GM18517 (cell line): ENCODE results near the gene ZEB2.

Experiments used
- ATAC-seq: cut with Tn5 transposase; IDR thresholded peaks from one replicate; pipeline ENCODE4 v1.9.1; 2021; ENCODE audit warnings: mild to moderate bottlenecking, moderate library complexity; ENCODE audit not compliant: unreplicated experiment

ZEB2 gene

DNA sequence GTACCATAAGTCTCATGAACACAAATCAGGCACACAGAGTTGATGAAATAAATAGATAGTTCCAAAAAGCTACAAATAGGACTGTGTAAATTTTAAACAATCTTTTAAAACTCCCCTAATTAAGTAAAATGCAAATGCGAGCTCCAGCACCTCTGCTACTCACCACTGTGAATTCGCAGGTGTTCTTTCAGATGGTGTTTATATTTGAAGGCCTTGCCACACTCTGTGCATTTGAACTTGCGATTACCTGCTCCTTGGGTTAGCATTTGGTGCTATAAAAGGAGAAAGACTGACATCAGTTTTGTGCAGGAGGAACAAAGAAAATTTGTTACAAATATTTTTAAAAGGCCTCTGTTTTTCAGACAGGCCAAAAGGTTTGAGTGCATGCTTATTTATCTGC, 118.9 kb downstream of the ZEB2 start:
- ATAC-seq = no peak

DNA sequence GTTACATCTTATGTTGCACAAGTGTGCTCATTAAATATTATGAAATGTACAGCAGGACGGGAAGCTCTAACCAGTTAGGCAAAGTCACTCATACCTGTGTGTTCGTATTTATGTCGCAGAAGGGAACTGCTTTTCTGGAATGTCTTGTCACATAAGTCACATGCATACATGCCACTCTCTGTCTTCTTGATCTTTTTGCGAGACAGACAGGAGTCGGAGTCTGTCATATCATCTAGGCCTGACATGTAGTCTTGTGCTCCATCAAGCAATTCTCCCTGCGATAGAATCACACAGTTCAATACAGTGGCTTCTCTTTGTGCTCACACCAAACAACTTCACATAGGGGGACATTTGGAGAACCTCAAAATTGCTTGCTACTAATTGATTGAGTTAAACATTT, 123.6 kb downstream of the ZEB2 start:
- no peak for ATAC-seq

DNA sequence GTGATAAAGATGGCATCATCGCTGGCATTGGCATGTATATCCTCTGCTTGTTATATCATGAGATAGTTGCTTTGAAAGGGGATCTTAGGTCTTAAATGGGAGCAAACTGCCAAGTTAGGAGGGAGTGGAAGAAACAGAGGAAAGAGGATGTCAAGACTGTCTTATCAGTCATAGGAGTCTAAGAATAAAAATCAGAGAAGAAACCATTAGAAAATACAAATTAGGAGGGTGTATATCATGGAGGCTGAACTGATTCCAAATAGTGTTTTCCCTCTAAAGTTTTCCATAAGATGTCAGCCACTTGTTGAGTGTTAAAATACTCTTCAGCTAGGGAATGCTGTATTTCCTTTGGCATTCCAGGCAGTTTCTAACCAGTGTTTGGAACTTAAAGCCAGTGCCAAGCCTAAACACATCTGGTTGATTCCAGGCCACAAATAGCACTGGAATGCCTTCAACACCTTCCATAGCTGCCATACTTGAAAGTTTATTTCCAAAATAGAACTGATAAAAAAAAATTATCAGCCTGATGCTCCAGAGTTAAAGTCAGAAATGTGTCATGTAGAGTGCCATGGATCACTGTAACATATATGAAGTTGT, 129.4 kb downstream of the ZEB2 start:
- no peak for ATAC-seq

DNA sequence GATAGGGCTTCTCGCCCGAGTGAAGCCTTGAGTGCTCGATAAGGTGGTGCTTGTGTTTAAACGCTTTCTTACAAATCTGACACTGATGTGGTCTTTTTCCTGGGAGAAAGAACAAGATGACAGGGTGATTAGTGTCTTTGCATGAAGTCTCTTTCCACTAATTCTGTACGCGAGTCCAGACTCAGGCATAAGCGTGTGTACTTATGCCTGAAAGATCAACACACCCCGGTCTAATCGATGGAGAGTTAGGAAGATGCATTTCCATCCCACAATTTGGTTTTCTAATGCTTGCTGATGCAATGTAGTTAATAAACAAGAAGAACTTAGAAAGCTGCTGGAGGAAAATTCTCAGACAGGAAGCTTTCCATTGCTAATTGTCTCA, 130.0 kb downstream of the ZEB2 start:
- ATAC-seq = no peak

DNA sequence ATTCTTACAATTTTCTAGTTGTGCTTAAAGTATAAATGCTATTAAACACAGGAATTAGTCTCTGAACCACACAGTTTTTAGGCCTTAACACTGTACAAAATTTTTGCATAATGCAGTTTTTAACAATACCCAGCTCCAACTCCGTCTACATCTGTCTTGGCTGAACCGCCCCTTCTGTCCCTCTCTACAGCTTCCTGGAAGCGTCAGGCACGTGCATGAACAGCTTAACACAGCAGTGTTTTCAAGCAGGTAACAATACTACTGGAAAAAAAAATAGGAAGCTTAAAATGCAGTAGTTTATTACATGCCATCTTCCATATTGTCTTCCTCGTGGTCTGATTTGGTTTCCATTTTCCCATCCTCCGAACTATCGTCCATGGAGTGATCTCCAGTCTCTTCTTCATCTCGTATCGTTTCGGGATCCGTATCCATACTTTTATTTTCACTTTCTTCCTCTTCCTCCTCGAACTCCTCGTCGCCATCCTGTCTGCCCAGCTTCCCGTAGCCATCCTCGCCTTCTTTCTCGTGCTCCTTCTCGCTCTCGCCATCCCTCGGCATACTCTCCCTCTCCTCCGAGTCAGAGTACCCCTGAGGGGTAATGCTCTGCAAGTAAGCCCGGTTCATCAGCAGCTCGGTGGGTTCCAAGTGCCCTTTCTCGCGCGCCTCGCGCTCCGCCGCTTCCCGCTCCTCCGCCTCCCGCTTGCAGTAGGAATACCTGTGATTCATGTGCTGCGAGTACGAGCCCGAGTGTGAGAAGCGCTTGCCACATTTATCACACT, 130.6 kb downstream of the ZEB2 start:
- no peak for ATAC-seq

DNA sequence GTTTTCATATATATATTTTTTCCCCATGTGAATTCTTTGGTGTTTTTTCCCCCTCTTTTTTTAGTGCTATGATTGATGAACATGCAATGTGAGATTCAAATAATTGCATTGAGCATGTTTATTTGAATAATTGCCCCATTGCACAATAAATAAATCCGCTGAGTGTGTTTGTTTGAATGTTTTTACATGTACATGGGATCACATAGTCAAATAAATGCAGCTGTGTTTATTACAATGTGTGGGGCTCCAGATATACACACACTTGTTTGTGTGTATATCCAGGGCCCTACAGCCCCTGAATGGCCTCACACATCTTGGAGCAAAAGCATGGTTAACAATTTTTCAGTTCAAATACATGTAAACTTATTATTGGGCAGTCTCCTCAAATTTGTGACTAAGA, 134.5 kb downstream of the ZEB2 start:
- no peak for ATAC-seq

DNA sequence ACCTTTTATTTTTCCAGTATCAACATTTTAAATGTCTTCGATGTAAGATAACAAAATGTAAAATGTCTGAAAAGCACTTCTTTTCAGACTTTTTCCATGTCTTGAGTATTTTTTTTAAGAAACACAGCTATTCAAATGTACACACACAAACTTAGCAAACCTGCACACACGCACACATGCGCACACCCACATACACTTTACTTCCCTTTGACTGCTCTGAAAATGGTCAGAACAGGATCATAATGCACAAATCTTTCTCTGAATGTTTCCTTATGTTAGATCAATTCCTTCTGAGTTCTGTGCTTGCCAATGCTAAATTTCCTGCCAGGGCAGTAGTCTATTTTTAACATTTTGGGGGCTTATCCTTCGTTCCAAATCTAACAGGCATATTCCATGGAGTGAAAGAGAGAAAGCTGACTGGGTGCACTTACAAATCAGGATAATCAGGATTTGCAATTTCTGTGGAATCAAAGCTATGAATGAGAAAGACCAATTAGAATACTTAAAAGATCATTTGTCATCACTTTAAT, 136.3 kb downstream of the ZEB2 start:
- no peak for ATAC-seq

DNA sequence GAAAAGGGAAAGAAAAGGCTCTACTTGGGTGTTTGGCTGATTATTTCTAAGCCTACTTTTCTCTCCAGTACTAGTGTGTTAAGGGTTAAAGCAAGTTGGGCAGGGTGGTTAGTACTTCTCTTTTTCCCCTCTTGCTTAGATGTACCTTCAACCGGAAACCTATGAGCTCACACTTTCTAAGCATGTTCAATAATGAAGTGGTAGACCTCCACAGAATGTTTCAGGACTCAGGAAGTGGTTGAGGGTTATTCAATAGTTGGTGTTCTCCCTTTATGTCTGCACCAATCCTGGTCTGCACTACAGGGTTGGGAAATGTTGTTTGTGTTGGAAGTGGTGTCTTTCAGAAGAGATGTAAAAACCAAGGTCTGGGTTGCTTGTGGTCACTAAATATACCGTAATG, 137.1 kb downstream of the ZEB2 start:
- ATAC-seq = peak; percentile 98

DNA sequence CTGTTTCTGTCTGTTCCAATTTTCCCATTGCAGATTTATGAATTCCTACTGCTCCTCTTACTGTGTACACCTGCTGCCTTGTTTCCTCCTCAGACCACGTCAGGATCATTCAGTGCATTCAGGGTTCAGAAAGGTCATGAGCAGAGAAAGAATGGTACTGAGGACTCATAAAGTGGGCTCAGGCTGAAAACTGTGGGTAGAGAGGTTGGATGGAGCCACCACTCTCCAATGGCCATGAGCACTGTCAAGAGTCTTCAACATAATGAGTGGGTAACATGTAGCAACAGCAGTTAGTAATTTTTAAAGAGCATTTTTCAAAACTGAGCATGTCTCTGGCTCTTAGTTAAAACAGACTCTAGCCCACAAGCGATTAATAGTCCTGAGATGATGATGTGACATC, 138.2 kb downstream of the ZEB2 start:
- no peak for ATAC-seq

DNA sequence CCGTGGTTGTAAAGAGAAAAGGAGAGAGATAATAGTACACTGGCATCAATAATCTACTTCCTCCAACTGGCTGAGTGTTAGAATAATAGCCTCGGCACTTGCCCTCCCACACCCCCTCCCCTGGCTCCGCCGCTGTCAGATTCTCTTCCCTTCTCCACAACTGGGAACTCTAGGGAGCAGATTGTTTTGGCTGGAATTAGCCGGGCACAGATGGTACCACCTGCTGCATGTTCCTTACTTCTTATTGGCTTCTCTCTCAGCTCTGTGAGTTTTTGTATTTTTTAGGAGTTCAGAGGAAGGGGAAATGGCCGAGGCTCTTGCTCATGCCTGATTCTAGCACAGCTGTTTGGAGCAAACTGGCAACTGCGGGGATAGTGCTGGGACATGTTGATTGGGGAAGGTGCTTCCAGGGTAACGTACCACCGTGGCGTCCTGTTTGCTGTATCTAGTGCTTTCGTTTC, 140.0 kb downstream of the ZEB2 start:
- no peak for ATAC-seq

DNA sequence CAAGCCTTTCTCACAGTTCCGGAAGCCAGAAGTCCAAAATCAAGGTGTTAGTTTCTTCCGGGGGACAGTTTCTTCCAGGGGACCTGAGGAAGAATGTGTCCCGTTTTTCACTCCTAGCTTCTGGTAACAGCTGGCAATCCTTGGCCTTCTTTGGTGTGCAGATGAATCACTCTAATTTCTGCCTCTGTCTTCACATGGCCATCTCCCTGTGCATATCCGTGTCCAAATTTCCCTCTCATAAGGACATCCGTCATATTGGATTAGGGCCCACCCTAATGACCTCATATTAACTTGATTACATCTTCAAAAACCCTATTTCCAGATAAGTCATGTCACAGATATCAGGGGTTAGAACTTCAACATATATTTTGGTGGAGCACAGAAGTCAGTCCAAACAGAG, 141.4 kb downstream of the ZEB2 start:
- ATAC-seq = no peak

DNA sequence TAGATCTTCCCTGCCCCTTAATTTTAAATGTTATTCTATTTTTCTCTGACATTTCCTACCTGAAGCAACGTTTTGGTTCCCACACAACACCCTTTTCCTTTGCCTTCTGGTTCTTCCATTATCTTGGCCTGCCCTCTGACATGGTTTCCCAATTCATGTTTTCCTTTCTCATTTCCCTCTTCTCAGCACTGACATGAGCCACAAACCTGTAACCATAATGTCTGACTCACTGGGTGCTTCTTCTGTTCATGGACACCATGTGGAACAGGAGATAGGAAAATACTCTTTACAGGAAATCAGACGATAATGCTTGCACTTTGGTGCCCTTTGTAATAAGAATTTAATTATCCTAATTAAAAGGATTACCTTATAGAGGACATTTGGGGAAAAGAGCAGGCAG, 142.0 kb downstream of the ZEB2 start:
- no peak for ATAC-seq

DNA sequence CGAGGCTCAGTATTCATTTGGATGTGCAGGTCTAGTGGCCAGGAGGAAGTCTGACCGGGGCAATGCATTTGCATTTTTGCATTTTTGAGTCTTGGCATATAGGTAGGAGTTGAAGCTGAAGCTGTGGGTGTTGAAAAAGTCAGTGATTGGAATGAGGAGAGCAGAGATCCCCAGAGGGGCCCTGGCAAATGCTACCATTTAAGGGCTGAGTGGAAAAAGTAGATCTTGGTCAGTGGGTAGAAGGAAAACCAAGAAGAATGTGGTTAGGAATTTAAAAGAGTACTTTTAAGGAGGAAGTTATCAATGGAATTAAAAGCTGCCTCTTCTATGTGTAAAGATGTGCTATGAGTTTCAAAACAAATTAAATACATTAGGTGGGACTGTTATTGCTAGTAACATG, 143.0 kb downstream of the ZEB2 start:
- ATAC-seq = no peak

DNA sequence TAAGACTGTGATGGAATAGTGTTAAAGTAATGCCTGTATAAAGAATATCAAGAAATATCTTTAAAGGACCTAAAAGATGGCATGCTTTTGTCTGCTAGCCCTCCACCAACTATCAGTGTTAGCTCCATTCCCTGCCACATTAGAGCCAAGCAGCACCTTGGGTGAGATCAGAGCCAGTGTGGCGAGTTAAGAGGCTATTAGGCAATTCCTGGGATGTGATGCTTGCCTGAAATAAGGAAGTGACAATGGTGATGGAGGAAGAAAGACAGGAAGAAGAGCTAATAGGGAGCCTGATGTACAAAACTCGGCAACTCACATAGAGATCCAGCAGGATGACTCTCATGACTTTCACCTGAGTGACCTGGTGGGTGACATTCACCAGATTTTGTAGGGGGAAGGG, 143.5 kb downstream of the ZEB2 start:
- ATAC-seq = no peak

DNA sequence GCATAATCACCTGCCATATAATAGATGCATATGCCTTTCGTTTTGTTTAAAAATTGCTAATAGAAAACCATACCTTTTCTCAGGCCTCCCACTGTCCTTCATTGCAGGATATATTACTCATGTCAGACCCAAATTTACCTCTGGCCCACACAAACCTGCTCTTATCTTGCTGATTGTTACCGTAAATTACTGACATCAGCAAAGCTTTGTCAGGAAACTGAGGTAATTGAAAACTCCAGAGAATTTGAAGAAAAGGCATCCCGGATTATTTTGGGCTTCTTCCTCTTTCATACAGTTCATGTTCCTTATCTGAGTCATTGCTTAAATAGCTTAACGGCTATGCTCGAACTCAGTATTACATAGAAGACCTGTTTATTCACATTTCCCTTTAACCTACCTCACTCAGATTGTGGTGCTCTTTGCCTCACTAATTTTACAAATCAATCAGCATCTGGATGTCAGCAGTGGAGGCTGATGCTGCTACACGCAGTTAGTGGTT, 145.7 kb downstream of the ZEB2 start:
- ATAC-seq = peak; percentile 45

DNA sequence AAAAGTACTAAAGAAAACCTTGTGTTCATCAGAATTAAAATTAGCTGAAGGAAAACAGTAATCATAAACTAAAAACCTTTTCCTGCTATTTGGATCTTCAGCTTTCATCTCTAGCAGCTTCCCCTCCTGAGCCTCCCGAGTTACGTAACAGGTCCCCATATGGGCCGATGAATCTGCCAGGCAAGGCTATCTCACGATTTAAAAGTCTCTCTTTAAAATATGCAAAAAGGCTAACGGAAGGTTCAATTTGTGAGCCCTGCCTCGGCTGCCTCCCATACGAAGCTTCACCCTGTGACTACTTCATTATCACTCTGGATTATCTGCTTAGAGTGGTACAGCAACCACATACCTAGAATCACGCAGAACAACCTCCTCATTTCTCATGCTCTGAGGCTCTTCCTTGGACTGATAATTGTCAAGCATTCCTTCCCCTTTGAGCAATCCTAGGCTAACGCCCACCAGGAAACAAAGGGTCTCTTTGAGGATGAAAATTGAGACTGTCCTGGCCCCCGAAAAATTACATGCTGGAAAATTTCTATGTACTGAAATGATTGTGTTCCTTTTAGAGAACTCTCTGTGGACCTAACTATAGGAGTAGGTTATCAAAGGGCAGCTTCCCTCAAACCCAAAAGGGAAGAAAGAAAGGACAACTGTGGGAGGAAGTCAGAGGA, 147.4 kb downstream of the ZEB2 start:
- no peak for ATAC-seq

DNA sequence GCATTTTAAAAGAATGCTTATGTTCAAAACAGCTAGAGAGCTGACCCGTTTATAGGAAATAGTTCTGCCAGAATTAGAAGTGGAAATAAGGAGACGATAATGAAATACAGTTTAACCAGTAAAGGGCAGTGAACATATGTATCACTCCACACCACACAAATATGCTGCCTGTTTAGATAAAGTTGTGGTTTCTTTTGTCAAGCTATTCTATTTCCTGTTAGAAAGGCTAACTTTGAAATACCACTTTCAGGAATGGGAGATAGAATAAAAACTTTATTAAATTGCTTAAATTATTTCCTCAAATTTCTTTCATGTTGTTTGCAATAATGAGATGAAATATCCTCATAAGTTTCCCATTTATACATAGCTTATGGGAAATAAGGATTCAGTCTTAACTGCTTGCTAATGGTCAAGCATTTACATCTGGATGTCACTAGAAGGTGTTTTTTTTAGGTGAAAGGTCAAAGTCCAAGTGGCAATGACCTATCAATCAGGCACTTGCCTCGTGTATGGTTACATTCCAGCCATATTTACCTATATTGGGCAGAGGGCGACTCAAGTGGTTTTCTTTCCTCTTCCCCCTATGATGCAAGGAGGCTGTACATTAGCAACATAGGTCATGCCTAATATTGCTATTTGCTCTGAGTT, 148.9 kb downstream of the ZEB2 start:
- peak; percentile 48 for ATAC-seq

DNA sequence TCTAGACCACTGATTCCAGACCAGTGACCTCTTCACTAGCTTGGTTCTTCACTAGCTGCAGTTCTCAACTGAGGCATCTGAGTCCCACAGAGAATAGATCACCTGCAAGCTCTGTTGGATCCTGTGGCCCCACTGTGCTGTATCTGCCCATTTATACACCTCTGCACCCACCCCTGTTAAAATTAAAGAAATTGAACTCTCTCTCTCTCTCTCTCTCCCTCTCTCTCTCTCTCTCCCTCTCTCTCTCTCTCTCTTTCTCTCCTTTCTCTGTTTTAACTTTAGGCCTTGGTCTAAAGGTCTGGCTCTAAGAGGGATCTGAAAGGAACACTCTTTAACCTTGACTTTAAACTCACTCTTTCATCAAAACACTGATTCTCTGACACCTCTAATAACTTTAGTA, 150.5 kb downstream of the ZEB2 start:
- ATAC-seq = no peak

DNA sequence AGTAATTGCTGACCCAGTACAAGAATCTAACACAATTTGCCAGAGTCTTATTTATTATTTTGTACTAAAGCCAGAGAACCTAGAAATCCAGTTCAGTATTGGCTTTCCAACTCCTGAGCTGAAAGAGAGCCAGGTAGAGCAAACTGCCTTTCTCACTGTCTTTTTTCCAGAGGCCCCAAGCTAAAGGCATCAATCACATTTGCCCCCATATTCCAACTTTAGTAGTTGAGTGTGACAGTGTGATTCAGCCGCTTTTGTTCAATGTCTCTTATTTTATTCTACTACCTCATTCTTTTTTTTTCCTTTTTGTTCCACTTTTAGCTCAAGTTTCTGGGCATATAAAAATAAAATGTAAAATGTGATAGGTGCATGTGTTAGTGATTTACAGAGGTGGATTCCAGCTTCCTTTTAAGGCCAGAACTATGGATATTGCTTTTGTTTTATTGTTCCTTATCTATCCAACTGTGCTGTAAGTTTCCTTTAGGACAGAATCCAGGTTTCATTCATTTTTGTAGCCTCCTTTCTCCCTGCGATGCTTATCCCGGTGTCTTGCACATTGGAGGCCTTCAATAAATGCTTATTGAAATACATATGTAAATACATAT, 153.0 kb downstream of the ZEB2 start:
- ATAC-seq = no peak

DNA sequence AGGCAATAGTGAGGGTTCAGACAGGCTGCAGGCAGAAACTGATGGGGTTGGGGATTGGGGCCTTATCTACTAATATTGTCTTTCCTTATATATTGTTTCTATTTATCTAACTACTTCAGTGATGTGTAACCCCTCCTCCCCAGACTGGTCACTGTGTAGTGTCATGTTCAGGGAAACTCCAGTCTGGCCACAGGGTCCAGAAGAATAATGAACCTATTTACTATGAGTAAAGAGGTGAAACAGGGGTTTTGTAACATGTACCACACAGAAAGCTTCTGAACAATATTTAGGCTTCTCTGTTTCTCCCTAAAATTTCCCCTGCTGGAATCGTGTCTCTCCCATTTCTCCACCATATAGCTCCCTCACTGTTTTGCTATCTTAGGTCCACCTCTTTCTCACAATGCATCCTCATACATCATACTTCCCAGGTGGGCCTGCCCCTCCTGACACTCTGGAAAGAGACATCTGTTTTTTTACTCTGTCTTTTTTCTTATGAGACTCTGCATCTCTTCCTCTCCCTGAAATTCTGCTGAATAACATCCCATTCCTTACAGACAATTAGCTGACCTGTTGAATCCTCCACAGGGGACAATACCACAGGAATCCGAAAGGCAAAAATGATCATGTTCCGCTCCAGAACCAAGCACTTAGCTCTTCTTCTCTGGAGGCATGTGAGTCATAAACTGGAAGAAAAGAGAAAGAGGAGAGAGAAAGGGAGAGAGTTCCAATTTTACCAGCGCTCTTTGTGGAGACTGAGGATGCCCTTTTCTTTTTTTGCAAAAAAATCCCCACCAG, 154.8 kb downstream of the ZEB2 start:
- ATAC-seq = peak; percentile 85
